ENCODE results near the gene EFCAB7. TPM values are rescaled to one million over a fixed set of nuclear protein-coding genes. Genes with fewer than 3 reads are reported as not detected.

Gene EFCAB7
- total RNA-seq, 1 donor from 2014 or later, result 3.7 TPM

- Histone ChIP-seq H3K27ac (ENCODE audit: low read depth, low read length) (no peak overlapping the region), H3K4me2 (ENCODE audit: low read length) (no peak overlapping the region), H3K79me2 (ENCODE audit: insufficient read depth, low read length) (no peaks in the 10 kb centered on the region), H4K20me1 (ENCODE audit: insufficient read depth, low read length) (no peaks in the 10 kb centered on the region), H3K27me3 (ENCODE audit: insufficient read depth, low read length) (no peaks in the 10 kb centered on the region), H3K4me3 (ENCODE audit: insufficient read depth, low read depth, low read length) (no peak overlapping the region), H3K4me1 (ENCODE audit: insufficient read depth, low read length) (peaks cover 4% of the 10 kb centered on the region), H3K36me3 (ENCODE audit: insufficient read depth, low read length) (no peaks in the 10 kb centered on the region), H3K9me3 (ENCODE audit: insufficient read depth, low read depth, low read length) (no peaks in the 10 kb centered on the region), H3K9ac (ENCODE audit: low read length) (no peak overlapping the region), H2AFZ (ENCODE audit: low read depth, low read length) (no peak overlapping the region)
- FAIRE-seq (peak; percentile 49), DNase-seq (ENCODE audit: low read depth) (no peak)
- TF ChIP-seq EZH2 (IDR thresholded peaks at IDR 0.05; ENCODE audit: insufficient read depth, low read length) (no peak), CTCF (IDR thresholded peaks at IDR 0.05; ENCODE audit: insufficient read depth, low read depth, low read length) (no peak)
- peaks cover 2% of the 10 kb centered on the region for H3K36me3 Mint-ChIP-seq (ENCODE audit: low read depth, unreplicated experiment)
- no peak overlapping the region for H3K4me3 Mint-ChIP-seq (ENCODE audit: unreplicated experiment)
- H3K27me3 Mint-ChIP-seq (ENCODE audit: low read depth, unreplicated experiment), result no peaks in the 10 kb centered on the region
- H3K4me1 Mint-ChIP-seq (ENCODE audit: low read depth, unreplicated experiment), result peaks cover 5% of the 10 kb centered on the region
- H3K9me3 Mint-ChIP-seq (ENCODE audit: unreplicated experiment), result no peaks in the 10 kb centered on the region
- no peak overlapping the region for H3K27ac Mint-ChIP-seq (ENCODE audit: unreplicated experiment)
These were observed 43.3 kb upstream of the EFCAB7 start for GRCh38 chr1:63480057-63480456.

GRCh38 chr1:63486629-63487028 lies 36.7 kb upstream of the EFCAB7 start:
- Histone ChIP-seq H3K9ac (ENCODE audit: low read length) (no peak overlapping the region), H3K36me3 (ENCODE audit: insufficient read depth, low read length) (no peaks in the 10 kb centered on the region), H3K4me1 (ENCODE audit: insufficient read depth, low read length) (no peaks in the 10 kb centered on the region), H4K20me1 (ENCODE audit: insufficient read depth, low read length) (no peaks in the 10 kb centered on the region), H3K9me3 (ENCODE audit: insufficient read depth, low read depth, low read length) (no peaks in the 10 kb centered on the region), H3K79me2 (ENCODE audit: insufficient read depth, low read length) (no peaks in the 10 kb centered on the region), H3K27me3 (ENCODE audit: insufficient read depth, low read length) (no peaks in the 10 kb centered on the region), H3K27ac (ENCODE audit: low read depth, low read length) (no peak overlapping the region), H3K4me2 (ENCODE audit: low read length) (no peak overlapping the region), H3K4me3 (ENCODE audit: insufficient read depth, low read depth, low read length) (no peak overlapping the region), H2AFZ (ENCODE audit: low read depth, low read length) (no peak overlapping the region)
- Mint-ChIP-seq H3K4me1 (ENCODE audit: low read depth, unreplicated experiment) (no peaks in the 10 kb centered on the region), H3K4me3 (ENCODE audit: unreplicated experiment) (no peak overlapping the region), H3K36me3 (ENCODE audit: low read depth, unreplicated experiment) (no peaks in the 10 kb centered on the region), H3K27ac (ENCODE audit: unreplicated experiment) (no peak overlapping the region), H3K27me3 (ENCODE audit: low read depth, unreplicated experiment) (no peaks in the 10 kb centered on the region), H3K9me3 (ENCODE audit: unreplicated experiment) (no peaks in the 10 kb centered on the region)
- FAIRE-seq, result no peak
- DNase-seq (ENCODE audit: low read depth), result no peak
- TF ChIP-seq EZH2 (IDR thresholded peaks at IDR 0.05; ENCODE audit: insufficient read depth, low read length), result no peak
- no peak for TF ChIP-seq CTCF (IDR thresholded peaks at IDR 0.05; ENCODE audit: insufficient read depth, low read depth, low read length)

GRCh38 chr1:63487336-63488065 lies 35.8 kb upstream of the EFCAB7 start:
- no peaks in the 10 kb centered on the region for H4K20me1 ChIP-seq (ENCODE audit: insufficient read depth, low read length)
- no peak overlapping the region for H3K27ac ChIP-seq (ENCODE audit: low read depth, low read length)
- H3K9me3 ChIP-seq (ENCODE audit: insufficient read depth, low read depth, low read length), result no peaks in the 10 kb centered on the region
- no peak overlapping the region for H3K9ac ChIP-seq (ENCODE audit: low read length)
- no peaks in the 10 kb centered on the region for H3K27me3 ChIP-seq (ENCODE audit: insufficient read depth, low read length)
- H3K27me3 Mint-ChIP-seq (ENCODE audit: low read depth, unreplicated experiment), result no peaks in the 10 kb centered on the region
- DNase-seq (ENCODE audit: low read depth) (peak; percentile 25), FAIRE-seq (no peak)
- no peak overlapping the region for H3K4me3 ChIP-seq (ENCODE audit: insufficient read depth, low read depth, low read length)
- H3K4me2 ChIP-seq (ENCODE audit: low read length), result no peak overlapping the region
- no peaks in the 10 kb centered on the region for H3K79me2 ChIP-seq (ENCODE audit: insufficient read depth, low read length)
- no peaks in the 10 kb centered on the region for H3K36me3 ChIP-seq (ENCODE audit: insufficient read depth, low read length)
- H3K9me3 Mint-ChIP-seq (ENCODE audit: unreplicated experiment), result no peaks in the 10 kb centered on the region
- H3K4me1 ChIP-seq (ENCODE audit: insufficient read depth, low read length), result no peaks in the 10 kb centered on the region
- TF ChIP-seq CTCF (IDR thresholded peaks at IDR 0.05; ENCODE audit: insufficient read depth, low read depth, low read length) (no peak), EZH2 (IDR thresholded peaks at IDR 0.05; ENCODE audit: insufficient read depth, low read length) (no peak)
- no peak overlapping the region for H2AFZ ChIP-seq (ENCODE audit: low read depth, low read length)
- H3K36me3 Mint-ChIP-seq (ENCODE audit: low read depth, unreplicated experiment), result peaks cover under 1% of the 10 kb centered on the region
- H3K4me3 Mint-ChIP-seq (ENCODE audit: unreplicated experiment), result no peak overlapping the region
- no peaks in the 10 kb centered on the region for H3K4me1 Mint-ChIP-seq (ENCODE audit: low read depth, unreplicated experiment)
- no peak overlapping the region for H3K27ac Mint-ChIP-seq (ENCODE audit: unreplicated experiment)

Measured in astrocyte (in vitro differentiated cells and primary cell).